HG02763 (cell line): Measurements from ENCODE around the gene UBE2E1.
A peak's percentile ranks its signal among the peaks of the same experiment; 100 is the strongest.
"Not testable (repeated sequence)": the region's sequence is repeated elsewhere in the genome, so short reads cannot be mapped to it uniquely, and the experiment has no call there.

Experiments used
- ATAC-seq: cut with Tn5 transposase; IDR thresholded peaks from one replicate; pipeline ENCODE4 v1.9.1; 2021; ENCODE audit warnings: mild to moderate bottlenecking, moderate library complexity; ENCODE audit not compliant: unreplicated experiment

Gene UBE2E1

DNA sequence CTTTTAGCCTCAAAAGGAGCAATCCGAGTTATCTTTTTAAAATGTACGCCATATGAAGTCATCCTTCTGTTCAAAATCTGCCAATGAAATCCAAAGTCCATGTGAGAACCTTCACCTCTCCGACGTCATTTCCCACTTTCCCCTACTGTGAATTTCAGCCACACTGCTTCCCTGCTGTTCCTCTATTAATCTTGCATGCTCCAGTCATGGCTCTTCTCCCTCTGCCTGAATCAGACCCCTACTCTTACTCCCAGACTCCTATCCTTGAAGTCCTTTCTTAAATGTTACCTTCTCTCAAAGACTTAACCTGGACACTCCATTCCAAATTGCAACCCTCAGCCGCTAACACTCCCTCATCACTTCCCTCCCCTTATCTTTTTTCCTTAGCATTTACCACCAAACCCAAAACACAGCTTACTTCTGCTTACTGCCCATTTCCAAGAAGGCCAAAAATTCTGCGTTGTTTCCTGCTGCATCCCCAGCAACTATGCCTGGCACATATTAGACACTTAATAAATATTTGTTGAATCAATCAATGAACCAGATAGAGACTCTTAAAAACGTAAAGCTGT lies 109.9 kb downstream of the UBE2E1 start:
- no peak for ATAC-seq

DNA sequence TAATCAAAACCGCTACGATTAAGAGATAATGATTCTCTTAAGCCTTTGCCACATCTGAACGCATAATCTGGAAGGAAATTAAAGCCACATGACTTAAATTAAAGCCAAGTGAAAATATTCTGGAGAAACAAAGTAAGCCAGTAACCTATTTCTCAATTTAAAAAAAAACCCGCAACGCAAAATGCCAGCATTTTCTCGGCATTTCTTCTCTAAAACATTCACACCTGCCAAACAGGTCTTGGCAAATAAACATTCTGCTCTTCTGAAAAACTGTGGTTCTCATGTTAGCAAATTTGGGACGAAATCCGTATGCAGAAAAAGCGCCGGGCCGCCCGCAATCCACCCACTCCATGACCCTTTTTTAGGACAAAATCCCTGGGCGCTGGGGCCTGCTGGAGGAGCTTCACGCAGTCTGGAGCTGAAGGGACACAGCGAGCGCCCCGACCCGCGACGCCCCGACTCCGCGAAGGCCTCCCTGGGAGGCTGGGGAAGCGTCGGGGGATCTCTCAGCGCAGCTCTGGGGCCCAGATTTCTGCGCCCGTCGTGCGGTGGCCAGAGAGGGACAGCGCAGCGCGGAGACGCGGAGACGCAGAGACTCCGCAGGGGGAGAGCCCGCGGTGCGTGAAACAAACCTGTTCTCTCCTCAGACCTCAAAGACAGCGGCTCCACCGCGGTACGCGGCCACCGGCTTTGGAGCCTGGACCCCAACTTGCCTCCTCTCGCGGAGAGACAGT lies 110.6 kb downstream of the UBE2E1 start:
- ATAC-seq = peak; percentile 37

DNA sequence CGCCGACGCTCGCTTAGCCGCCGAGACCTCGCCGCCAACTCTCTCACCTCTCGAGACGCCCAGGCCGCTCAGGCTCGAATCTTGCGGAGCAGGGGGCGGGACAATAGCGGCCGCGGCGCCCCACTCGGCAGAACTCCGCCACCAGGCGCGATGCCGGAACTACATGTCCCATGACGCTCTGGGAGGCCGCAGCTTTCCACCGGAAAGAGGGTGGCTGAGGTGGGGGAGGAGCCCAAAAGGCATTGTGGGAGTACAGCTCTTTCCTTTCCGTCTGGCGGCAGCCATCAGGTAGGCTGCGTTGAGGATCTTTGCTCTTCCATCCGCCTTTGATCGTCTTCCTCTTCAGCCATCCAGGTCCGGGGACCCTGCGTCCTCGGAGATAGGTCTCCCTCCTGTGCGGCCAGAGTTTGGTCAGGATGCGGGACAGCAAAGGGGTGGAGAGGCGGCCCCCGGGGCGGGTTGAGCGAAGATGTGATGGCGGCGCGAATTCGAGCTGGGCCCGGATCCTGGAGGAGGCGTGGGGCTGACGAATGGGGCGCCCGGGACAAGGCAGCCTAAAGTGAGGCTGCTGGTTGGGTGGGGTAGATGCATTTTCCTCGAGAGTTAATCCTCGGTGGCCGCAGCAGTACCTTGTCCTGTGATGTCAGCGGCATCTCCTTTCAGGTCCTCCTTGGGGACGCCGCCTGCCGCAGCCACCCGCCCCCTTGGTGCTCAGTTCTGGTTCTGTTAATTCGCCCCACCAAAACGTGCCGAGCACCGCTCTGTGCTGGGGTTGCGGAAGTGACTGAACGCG lies 111.3 kb downstream of the UBE2E1 start, which contains the start of the genes NKIRAS1 and RPL15:
Gene NKIRAS1, minus strand, starts transcription at position 105 of the 793 bp plus-strand sequence. CDS start 6,086 bp downstream, outside the sequence.
Gene RPL15, plus strand, starts transcription at position 247 of the 793 bp plus-strand sequence. CDS start 728 bp downstream, outside the sequence.
- peak; percentile 94 for ATAC-seq

DNA sequence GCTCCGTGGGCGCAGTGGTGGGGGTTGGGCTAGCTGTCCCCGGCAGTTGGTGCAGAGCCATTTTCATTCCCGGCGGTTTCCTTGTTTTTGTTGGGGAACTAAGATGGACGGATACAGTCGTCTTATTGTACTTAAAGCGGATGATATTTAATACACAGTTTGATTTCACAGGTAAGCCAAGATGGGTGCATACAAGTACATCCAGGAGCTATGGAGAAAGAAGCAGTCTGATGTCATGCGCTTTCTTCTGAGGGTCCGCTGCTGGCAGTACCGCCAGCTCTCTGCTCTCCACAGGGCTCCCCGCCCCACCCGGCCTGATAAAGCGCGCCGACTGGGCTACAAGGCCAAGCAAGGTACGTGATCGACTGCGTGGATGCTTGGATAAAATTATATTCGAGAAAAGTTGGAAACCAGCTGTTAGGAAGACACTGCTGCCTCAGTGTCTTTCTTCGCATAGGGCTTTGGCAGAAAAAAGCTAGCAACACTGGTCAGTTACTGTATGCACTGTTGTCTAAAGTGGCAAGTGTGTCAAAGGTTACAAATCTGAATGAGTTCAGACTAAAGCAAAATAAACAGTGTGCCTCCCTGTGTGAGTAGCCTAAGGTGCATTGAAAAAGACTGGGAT lies 112.0 kb downstream of the UBE2E1 start:
- ATAC-seq = not testable (repeated sequence)

DNA sequence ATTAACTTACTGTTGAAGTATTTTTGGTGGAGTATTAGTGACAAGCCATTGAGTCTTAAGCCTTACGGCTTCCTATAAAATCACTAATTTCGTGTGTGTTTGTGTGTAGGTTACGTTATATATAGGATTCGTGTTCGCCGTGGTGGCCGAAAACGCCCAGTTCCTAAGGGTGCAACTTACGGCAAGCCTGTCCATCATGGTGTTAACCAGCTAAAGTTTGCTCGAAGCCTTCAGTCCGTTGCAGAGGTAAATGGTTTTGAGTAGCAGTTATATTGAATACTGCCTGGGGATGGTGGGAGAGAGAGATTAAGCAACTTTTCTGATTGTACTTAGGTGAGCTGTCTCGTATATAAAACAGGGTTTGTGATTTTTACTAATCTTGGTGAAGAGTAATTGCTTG lies 112.6 kb downstream of the UBE2E1 start:
- not testable (repeated sequence) for ATAC-seq

DNA sequence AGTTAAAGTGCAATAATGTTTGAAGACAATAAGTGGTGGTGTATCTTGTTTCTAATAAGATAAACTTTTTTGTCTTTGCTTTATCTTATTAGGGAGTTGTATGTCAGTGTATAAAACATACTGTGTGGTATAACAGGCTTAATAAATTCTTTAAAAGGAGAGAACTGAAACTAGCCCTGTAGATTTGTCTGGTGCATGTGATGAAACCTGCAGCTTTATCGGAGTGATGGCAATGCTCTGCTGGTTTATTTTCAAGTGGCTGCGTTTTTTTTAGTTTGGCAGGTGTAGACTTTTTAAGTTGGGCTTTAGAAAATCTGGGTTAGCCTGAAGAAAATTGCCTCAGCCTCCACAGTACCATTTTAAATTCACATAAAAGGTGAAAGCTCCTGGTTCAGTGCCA lies 113.9 kb downstream of the UBE2E1 start:
- no peak for ATAC-seq

DNA sequence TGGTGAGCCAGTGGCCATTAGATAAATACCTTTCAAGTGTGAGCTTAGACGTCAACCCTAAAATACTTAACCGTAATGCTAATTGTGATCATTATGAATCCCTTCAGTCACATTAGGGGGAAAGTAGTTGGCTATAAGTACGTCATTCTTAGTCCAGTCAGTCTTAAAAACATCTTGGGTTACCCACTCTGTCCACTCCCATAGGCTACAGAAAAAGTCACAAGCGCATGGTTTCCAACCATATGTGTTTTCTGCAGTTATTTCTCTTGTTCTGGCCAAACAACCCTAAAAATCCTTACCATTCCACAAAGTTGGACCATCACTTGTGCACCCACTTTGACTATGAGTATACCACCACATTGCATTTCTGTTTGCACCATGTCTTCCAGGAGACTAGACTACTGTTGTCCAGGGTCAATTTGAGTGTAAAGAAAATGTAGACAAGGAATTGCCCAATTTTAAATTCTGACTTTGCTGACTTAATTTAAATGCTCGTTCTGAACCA lies 114.4 kb downstream of the UBE2E1 start:
- ATAC-seq = no peak

DNA sequence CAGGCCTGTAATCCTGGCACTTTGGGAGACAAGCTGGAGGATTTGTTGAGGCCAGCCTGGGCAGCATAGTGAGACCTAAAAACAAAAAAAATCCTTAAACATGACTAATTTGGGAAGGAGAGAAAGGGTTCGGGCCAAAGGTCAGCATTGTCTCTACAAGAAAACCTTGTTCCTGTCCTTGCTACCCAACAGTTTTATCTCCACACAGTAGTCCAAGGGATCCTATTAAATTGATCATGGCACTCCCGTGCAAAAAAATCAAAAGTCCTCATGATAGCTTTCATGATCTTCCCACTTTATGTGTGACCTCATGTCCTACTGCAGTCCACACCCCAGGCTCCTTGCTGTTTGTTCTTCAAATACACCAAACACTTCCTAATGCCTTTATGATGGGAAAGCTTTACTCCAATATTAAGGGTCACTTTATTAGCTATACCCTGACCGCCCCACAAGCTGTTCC lies 115.3 kb downstream of the UBE2E1 start:
- no peak for ATAC-seq

DNA sequence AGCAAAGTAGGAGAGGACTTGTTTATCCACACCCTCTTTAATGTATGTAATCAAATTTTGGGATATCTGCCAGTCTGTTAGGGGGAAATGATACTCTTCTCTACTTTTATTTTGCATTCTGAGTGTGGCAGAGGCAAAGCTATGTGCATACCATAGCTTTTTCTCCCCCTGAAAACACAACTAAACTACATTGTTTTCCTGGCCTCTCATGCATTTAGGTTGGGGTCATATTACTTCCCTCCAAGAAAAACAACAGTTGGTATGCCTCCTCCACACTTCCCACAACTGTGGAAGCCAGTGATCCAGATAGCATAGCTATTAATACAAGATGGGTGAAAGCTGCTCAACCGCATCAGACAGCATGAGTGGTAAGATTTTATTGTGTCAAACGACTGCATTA lies 118.0 kb downstream of the UBE2E1 start:
- no peak for ATAC-seq

DNA sequence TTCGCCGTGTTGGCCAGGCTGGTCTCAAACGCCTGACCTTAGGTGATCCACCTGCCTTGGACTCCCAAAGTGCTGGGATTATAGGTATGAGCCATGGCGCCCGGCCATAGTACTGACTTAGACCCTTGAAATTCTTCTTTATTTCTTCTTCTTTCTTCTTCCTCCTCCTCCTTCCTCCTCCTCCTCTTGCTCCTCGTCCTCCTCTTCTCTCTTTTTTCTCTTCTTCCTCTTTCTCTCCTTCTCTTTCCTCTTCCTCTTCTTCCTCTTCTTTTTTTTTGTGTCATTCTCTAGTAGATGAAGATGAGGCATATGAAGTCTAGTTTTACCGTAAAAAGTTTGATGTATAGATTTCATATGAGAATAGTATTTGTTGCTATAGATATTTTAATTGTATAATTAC lies 120.5 kb downstream of the UBE2E1 start:
- ATAC-seq = no peak

DNA sequence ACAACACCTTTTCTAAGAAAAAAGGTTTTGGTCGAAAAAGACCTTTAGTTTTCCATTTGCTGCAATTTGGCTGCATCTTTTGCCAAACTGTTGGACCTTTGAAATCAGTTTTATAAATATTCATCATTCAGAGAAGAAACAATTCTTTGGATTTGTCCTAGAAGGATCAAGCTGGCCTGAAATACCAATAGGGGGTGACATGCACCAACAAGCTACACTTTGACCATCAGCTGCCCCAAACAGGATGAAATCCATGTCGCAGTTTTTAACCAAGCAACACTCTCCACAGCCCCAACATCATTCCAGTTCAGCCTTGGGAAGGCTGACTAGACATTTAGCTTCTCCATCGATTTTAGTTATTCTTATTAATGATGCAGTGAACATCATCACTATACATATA lies 121.0 kb downstream of the UBE2E1 start:
- ATAC-seq = no peak

DNA sequence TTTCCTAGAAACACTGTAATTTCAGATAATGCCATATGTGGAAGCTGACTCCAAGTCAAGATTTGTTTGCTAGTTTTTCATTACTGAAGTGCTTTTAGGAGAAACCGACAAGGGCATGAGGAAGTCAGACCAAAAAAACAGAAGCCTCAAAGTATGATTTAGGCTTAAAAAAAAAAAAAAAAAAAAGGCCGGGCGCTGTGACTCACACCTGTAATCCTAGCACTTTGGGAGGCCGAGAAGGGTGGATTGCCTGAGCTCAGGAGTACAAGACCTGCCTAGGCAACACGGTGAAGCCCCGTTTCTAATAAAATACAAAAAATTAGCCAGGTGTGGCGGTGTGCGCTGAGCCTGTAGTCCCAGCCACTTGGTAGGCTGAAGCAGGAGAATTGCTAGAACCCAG lies 122.8 kb downstream of the UBE2E1 start:
- ATAC-seq = no peak

DNA sequence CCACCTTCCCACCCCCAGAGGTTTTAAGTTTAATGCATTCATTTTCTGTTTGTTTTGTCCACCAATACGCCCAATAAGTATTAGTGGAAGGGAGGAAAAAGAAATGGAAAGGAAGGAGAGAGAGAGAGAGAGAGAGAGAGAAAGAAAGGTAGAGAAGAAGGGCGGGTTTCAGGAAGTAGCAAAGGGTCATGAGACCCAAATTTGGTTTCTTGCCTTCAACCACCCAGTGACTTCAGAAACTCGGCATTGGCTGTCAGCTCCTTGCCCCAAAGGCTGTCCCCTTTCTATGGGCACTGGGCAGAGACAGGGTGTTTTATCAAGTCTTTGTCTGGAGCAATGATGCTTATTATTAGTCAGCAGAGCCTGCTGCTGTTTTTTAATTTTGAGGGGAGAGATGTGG lies 125.8 kb downstream of the UBE2E1 start:
- no peak for ATAC-seq

DNA sequence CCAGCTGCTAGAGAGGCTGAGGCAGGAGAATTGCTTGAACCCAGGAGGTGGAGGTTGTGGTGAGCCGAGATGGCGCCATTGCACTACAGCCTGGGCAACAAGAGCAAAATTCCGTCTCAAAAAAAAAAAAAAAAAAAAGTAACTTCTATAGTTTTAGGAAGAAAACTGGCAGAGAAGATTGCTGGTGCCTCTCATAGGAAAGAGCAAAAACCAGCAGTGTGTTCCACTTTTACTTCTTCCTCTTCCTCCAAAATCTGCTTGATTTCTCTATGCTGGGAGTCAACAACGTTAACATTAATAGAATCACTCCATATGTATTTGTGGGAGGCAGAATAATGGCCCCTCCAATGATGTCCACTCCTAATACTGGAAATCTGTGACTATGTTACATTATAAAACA lies 126.8 kb downstream of the UBE2E1 start:
- ATAC-seq = no peak

DNA sequence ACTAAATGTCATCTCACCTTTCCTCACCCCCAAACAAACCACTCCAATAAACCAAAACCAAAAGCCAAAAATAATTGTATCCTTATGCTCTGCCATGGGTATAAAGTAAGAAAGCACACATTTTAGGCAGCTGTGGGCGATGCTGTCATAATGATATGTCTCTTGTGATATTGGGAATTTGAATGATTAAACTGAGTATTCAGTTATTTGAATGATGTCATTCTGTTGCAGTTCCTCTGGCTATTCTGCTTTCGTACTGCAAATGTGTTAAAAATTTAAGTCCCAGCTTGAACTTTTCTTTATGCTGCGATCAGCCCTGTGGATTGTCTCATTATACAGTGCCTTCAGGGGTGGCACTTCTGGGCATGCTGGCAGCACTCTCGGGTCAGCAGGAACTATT lies 128.5 kb downstream of the UBE2E1 start:
- ATAC-seq = no peak

DNA sequence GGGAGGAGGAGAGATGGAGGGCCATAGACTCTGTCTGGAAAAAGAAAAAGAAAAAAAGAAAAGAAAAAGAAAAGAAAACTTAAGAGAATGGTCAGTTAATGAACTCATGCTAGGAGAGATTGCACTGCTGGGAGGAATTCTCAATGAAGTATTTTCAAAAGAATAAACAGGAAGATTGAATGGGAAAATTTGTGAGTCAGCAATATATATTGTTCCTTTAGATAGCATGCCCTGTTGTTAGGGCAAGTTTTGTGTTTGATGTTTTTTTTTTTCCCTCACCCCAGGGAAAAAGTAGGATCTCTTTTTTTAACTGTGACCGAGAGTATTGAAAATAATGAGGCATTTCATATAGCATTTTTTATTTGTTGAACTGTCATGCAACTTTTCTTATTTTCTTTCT lies 131.5 kb downstream of the UBE2E1 start:
- no peak for ATAC-seq

DNA sequence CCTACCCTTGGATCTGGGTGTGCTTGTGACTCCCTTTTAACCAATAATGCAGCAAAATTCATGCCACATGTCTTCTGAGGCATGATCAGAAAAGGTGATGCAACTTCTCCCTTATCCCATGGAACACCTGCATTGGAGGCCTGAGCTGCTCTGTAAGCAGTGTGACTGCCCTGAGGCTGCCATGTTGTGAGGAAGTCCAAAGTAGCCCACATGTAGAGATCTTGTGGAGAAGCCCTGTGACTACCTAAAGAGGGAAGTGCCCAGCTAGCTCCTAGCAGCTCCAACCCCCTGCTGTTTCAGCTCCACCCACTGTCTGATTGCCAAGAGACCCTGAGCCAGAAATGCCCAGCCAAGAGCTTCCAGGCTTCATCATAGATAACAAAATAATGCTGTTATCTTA lies 132.9 kb downstream of the UBE2E1 start:
- ATAC-seq = no peak

DNA sequence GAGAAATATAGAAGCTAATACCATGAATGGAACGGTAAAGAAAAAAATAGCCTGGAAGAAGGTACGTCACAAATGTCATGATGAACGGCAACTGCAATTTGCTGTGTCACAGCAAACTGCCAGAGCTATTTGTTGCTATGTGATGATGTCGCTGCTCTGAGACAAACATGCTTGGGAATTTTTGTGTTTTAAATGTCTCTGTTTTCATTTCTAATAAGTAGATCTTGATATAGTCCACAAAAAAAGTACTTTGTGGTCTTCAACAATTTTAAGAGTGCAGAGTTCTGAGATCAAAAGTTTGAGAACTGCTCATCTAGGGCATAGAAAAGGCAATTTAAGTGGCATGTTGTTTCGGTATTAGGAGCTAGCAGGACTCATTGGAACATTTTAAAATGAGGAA lies 135.0 kb downstream of the UBE2E1 start:
- no peak for ATAC-seq
